ENCODE data around the gene PACRG.
"Not testable (repeated sequence)": the region's sequence is repeated elsewhere in the genome, so short reads cannot be mapped to it uniquely, and the experiment has no call there.

PACRG gene

GRCh38 chr6:162941128-162941527, 213.4 kb downstream of the PACRG start:
- DNase-seq (ENCODE audit: low read depth in 2 of 2), result no peak

- DNase-seq (ENCODE audit: low read depth in 2 of 2), result no peak
Observed at GRCh38 chr6:162942866-162943265, 215.1 kb downstream of the PACRG start.

- no peak for DNase-seq (ENCODE audit: low read depth in 2 of 2)
Observed at GRCh38 chr6:162943369-162943768, 215.6 kb downstream of the PACRG start.

- DNase-seq (ENCODE audit: low read depth in 2 of 2), result no peak
Observed at GRCh38 chr6:162951164-162951743, 223.5 kb downstream of the PACRG start.

- no peak for DNase-seq (ENCODE audit: low read depth in 2 of 2)
Observed at GRCh38 chr6:162952423-162952822, 224.6 kb downstream of the PACRG start.

- DNase-seq (ENCODE audit: low read depth in 2 of 2), result no peak
Observed at GRCh38 chr6:162957062-162957461, 229.3 kb downstream of the PACRG start.

- no peak for DNase-seq (ENCODE audit: low read depth in 2 of 2)
Observed at GRCh38 chr6:162960679-162961457, 233.1 kb downstream of the PACRG start.

- no peak for DNase-seq (ENCODE audit: low read depth in 2 of 2)
Observed at GRCh38 chr6:162962093-162962492, 234.3 kb downstream of the PACRG start.

- DNase-seq (ENCODE audit: low read depth in 2 of 2), result no peak
Observed at GRCh38 chr6:162963861-162964260, 236.1 kb downstream of the PACRG start.

GRCh38 chr6:162964488-162965140, 236.8 kb downstream of the PACRG start:
- no peak for DNase-seq (ENCODE audit: low read depth in 2 of 2)

GRCh38 chr6:162965366-162965765, 237.6 kb downstream of the PACRG start:
- no peak for DNase-seq (ENCODE audit: low read depth in 2 of 2)

- no peak for DNase-seq (ENCODE audit: low read depth in 2 of 2)
Observed at GRCh38 chr6:162970246-162970645, 242.5 kb downstream of the PACRG start.

GRCh38 chr6:162971356-162971755, 243.6 kb downstream of the PACRG start:
- no peak for DNase-seq (ENCODE audit: low read depth in 2 of 2)

- no peak for DNase-seq (ENCODE audit: low read depth in 2 of 2)
Observed at GRCh38 chr6:162973151-162973872, 245.5 kb downstream of the PACRG start.

- no peak for DNase-seq (ENCODE audit: low read depth in 2 of 2)
Observed at GRCh38 chr6:162973980-162974379, 246.2 kb downstream of the PACRG start.

- DNase-seq (ENCODE audit: low read depth in 2 of 2), result no peak
Observed at GRCh38 chr6:162974685-162975084, 246.9 kb downstream of the PACRG start.

GRCh38 chr6:162976141-162976540, 248.4 kb downstream of the PACRG start:
- DNase-seq (ENCODE audit: low read depth in 2 of 2), result no peak

- DNase-seq (ENCODE audit: low read depth in 2 of 2), result not testable (repeated sequence)
Observed at GRCh38 chr6:162983234-162983633, 255.5 kb downstream of the PACRG start.

- no peak for DNase-seq (ENCODE audit: low read depth in 2 of 2)
Observed at GRCh38 chr6:162998777-162999176, 271.0 kb downstream of the PACRG start.

GRCh38 chr6:162999575-163000285, 272.0 kb downstream of the PACRG start:
- DNase-seq (ENCODE audit: low read depth in 2 of 2), result no peak

GRCh38 chr6:163001330-163001729, 273.6 kb downstream of the PACRG start:
- DNase-seq (ENCODE audit: low read depth in 2 of 2), result no peak

GRCh38 chr6:163008186-163008585, 280.4 kb downstream of the PACRG start:
- no peak for DNase-seq (ENCODE audit: low read depth in 2 of 2)
